Measurements from ENCODE around the gene NCOA1.
"Not testable (repeated sequence)": the region's sequence is repeated elsewhere in the genome, so short reads cannot be mapped to it uniquely, and the experiment has no call there.

DNA sequence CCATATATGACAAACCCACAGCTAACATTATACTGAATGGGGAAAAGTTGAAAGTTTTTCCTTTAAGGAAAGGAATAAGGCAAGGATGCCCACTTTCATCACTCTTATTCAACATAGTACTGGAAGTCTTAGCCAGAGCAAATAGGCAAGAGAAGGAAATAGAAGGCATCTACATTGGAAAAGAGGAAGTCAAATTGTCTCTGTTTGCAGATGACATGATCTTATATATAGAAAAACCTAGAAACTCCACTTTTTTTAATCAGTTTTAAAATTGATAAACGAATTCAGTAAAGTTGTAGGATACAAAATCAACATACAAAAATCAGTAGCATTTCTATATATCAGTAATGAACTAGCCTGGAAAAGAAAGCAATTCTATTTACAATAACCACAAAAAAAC lies 90.9 kb downstream of the NCOA1 start:
- not testable (repeated sequence) for TF ChIP-seq POLR2A (IDR thresholded peaks at IDR 0.05)
- TF ChIP-seq, protein P1, sequence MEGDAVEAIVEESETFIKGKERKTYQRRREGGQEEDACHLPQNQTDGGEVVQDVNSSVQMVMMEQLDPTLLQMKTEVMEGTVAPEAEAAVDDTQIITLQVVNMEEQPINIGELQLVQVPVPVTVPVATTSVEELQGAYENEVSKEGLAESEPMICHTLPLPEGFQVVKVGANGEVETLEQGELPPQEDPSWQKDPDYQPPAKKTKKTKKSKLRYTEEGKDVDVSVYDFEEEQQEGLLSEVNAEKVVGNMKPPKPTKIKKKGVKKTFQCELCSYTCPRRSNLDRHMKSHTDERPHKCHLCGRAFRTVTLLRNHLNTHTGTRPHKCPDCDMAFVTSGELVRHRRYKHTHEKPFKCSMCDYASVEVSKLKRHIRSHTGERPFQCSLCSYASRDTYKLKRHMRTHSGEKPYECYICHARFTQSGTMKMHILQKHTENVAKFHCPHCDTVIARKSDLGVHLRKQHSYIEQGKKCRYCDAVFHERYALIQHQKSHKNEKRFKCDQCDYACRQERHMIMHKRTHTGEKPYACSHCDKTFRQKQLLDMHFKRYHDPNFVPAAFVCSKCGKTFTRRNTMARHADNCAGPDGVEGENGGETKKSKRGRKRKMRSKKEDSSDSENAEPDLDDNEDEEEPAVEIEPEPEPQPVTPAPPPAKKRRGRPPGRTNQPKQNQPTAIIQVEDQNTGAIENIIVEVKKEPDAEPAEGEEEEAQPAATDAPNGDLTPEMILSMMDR (IDR thresholded peaks at IDR 0.05), result not testable (repeated sequence)
